Measurements from ENCODE around the gene CD1D.
A peak's percentile ranks its signal among the peaks of the same experiment; 100 is the strongest.

Gene CD1D

GRCh38 chr1:158146165-158146564 lies 34.5 kb upstream of the CD1D start:
- Histone ChIP-seq H3K27ac (ENCODE audit: poor library complexity, severe bottlenecking) (peak overlapping the region; percentile 97), H3K36me3 (ENCODE audit: low read depth) (no peaks in the 10 kb centered on the region), H3K4me3 (ENCODE audit: severe bottlenecking) (no peak overlapping the region), H3K9me3 (ENCODE audit: severe bottlenecking) (no peaks in the 10 kb centered on the region), H3K27me3 (ENCODE audit: insufficient read depth, poor library complexity, severe bottlenecking) (no peaks in the 10 kb centered on the region), H3K4me1 (ENCODE audit: insufficient read depth, poor library complexity, severe bottlenecking) (peaks cover 39% of the 10 kb centered on the region)
- peak; percentile 82 for ATAC-seq (ENCODE audit: low read depth)
- peak; percentile 82 for DNase-seq (ENCODE audit: low spot score)
- no peak for TF ChIP-seq CTCF (IDR thresholded peaks at IDR 0.05; ENCODE audit: poor library complexity, severe bottlenecking)

- H3K9me3 ChIP-seq (ENCODE audit: severe bottlenecking), result no peaks in the 10 kb centered on the region
- no peak overlapping the region for H3K4me3 ChIP-seq (ENCODE audit: severe bottlenecking)
- H3K27me3 ChIP-seq (ENCODE audit: insufficient read depth, poor library complexity, severe bottlenecking), result no peaks in the 10 kb centered on the region
- TF ChIP-seq CTCF (IDR thresholded peaks at IDR 0.05; ENCODE audit: poor library complexity, severe bottlenecking), result no peak
- peaks cover 39% of the 10 kb centered on the region for H3K4me1 ChIP-seq (ENCODE audit: insufficient read depth, poor library complexity, severe bottlenecking)
- no peaks in the 10 kb centered on the region for H3K36me3 ChIP-seq (ENCODE audit: low read depth)
- DNase-seq (ENCODE audit: low spot score) (peak; percentile 78), ATAC-seq (ENCODE audit: low read depth) (peak; percentile 59)
- H3K27ac ChIP-seq (ENCODE audit: poor library complexity, severe bottlenecking), result peak overlapping the region; percentile 97
Observed at GRCh38 chr1:158146739-158147138, 34.0 kb upstream of the CD1D start.

GRCh38 chr1:158147401-158147800 lies 33.3 kb upstream of the CD1D start:
- DNase-seq (ENCODE audit: low spot score), result no peak
- Histone ChIP-seq H3K9me3 (ENCODE audit: severe bottlenecking) (no peaks in the 10 kb centered on the region), H3K4me3 (ENCODE audit: severe bottlenecking) (no peak overlapping the region), H3K27me3 (ENCODE audit: insufficient read depth, poor library complexity, severe bottlenecking) (no peaks in the 10 kb centered on the region), H3K27ac (ENCODE audit: poor library complexity, severe bottlenecking) (peak overlapping the region; percentile 97), H3K4me1 (ENCODE audit: insufficient read depth, poor library complexity, severe bottlenecking) (peaks cover 39% of the 10 kb centered on the region), H3K36me3 (ENCODE audit: low read depth) (no peaks in the 10 kb centered on the region)
- TF ChIP-seq CTCF (IDR thresholded peaks at IDR 0.05; ENCODE audit: poor library complexity, severe bottlenecking), result no peak
- no peak for ATAC-seq (ENCODE audit: low read depth)

GRCh38 chr1:158147869-158148268 lies 32.8 kb upstream of the CD1D start:
- no peaks in the 10 kb centered on the region for H3K9me3 ChIP-seq (ENCODE audit: severe bottlenecking)
- DNase-seq (ENCODE audit: low spot score) (no peak), ATAC-seq (ENCODE audit: low read depth) (no peak)
- TF ChIP-seq CTCF (IDR thresholded peaks at IDR 0.05; ENCODE audit: poor library complexity, severe bottlenecking), result no peak
- H3K27ac ChIP-seq (ENCODE audit: poor library complexity, severe bottlenecking), result peak overlapping the region; percentile 97
- peaks cover 42% of the 10 kb centered on the region for H3K4me1 ChIP-seq (ENCODE audit: insufficient read depth, poor library complexity, severe bottlenecking)
- no peaks in the 10 kb centered on the region for H3K36me3 ChIP-seq (ENCODE audit: low read depth)
- no peak overlapping the region for H3K4me3 ChIP-seq (ENCODE audit: severe bottlenecking)
- no peaks in the 10 kb centered on the region for H3K27me3 ChIP-seq (ENCODE audit: insufficient read depth, poor library complexity, severe bottlenecking)

- H3K4me3 ChIP-seq (ENCODE audit: severe bottlenecking), result no peak overlapping the region
- peaks cover 48% of the 10 kb centered on the region for H3K4me1 ChIP-seq (ENCODE audit: insufficient read depth, poor library complexity, severe bottlenecking)
- no peaks in the 10 kb centered on the region for H3K27me3 ChIP-seq (ENCODE audit: insufficient read depth, poor library complexity, severe bottlenecking)
- H3K36me3 ChIP-seq (ENCODE audit: low read depth), result no peaks in the 10 kb centered on the region
- TF ChIP-seq CTCF (IDR thresholded peaks at IDR 0.05; ENCODE audit: poor library complexity, severe bottlenecking), result no peak
- peak overlapping the region; percentile 97 for H3K27ac ChIP-seq (ENCODE audit: poor library complexity, severe bottlenecking)
- ATAC-seq (ENCODE audit: low read depth), result no peak
- no peaks in the 10 kb centered on the region for H3K9me3 ChIP-seq (ENCODE audit: severe bottlenecking)
- DNase-seq (ENCODE audit: low spot score), result no peak
Observed at GRCh38 chr1:158148468-158148867, 32.2 kb upstream of the CD1D start.

All from RWPE2 (cell line).